Fibroblast of villous mesenchyme (primary cell): Measurements from ENCODE around the gene TSC1. TPM values are rescaled to one million over a fixed set of nuclear protein-coding genes. Genes with fewer than 3 reads are reported as not detected.

ENCODE experiments used
- DNase-seq: peaks from one replicate; pipeline ENCODE4 v3.0.0-alpha.2; 2010; ENCODE audit warnings: low read depth
- H3K4me3 ChIP-seq: 2 replicates; pipeline ENCODE4 v1.5.1; 2011; ENCODE audit warnings: low read depth, mild to moderate bottlenecking, low read length
- CTCF ChIP-seq: IDR thresholded peaks from 2 replicates; pipeline ENCODE4 v1.5.1; 2012; ENCODE audit warnings: low read depth, mild to moderate bottlenecking, low read length; ENCODE audit not compliant: insufficient read depth
- total RNA-seq: library from RNA; depleted of rRNA; stranded (reverse); fragments of >200 nt; gene quantifications from 2 replicates; pipeline ENCODE4 v1.2.3, GENCODE V29; 2012

The TSC1 gene
- total RNA-seq, 1 donor: 65.2 TPM

- no peak for TF ChIP-seq CTCF
- H3K4me3 ChIP-seq: no peak overlapping the region
- DNase-seq: no peak
Observed at GRCh38 chr9:132939169-132939568, 5.2 kb downstream of the TSC1 start.

- H3K4me3 ChIP-seq: no peak overlapping the region
- DNase-seq: peak; percentile 38
- TF ChIP-seq CTCF: no peak
Observed at GRCh38 chr9:132937463-132937901, 6.9 kb downstream of the TSC1 start.

- no peak for TF ChIP-seq CTCF
- no peak overlapping the region for H3K4me3 ChIP-seq
- no peak for DNase-seq
Observed at GRCh38 chr9:132935026-132935425, 9.4 kb downstream of the TSC1 start.

- H3K4me3 ChIP-seq: no peak overlapping the region
- no peak for TF ChIP-seq CTCF
- peak; percentile 39 for DNase-seq
Observed at GRCh38 chr9:132931178-132931735, 13.2 kb downstream of the TSC1 start.

GRCh38 chr9:132927704-132928103 lies 16.7 kb downstream of the TSC1 start:
- no peak for DNase-seq
- no peak overlapping the region for H3K4me3 ChIP-seq
- TF ChIP-seq CTCF: no peak

- no peak overlapping the region for H3K4me3 ChIP-seq
- no peak for TF ChIP-seq CTCF
- peak; percentile 66 for DNase-seq
Observed at GRCh38 chr9:132923346-132923902, 21.0 kb downstream of the TSC1 start.

- TF ChIP-seq CTCF: no peak
- peak; percentile 2 for DNase-seq
Observed at GRCh38 chr9:132919614-132920268, 24.7 kb downstream of the TSC1 start.

More at GRCh38 chr9:132919614-132920268, 24.7 kb downstream of the TSC1 start:
- H3K4me3 ChIP-seq: no peak overlapping the region
